OCI-LY7 (cell line): ENCODE measurements around the gene IFT25.

ENCODE experiments used
- CTCF ChIP-seq: fragments of 200-600 bp; sonication (generic); conservative IDR thresholded peaks from 2 replicates; pipeline ENCODE4 v1.5.1; 2014; ENCODE audit warnings: mild to moderate bottlenecking, antibody characterized with exemption, low read length, moderate library complexity, mixed read lengths
- EZH2phosphoT487 ChIP-seq: fragments of 200-600 bp; sonication (generic); IDR thresholded peaks from 2 replicates; pipeline ENCODE4 v1.6.1; 2018; ENCODE audit warnings: low read depth, borderline replicate concordance, mild to moderate bottlenecking, mixed run types, antibody characterized with exemption, low read length, moderate library complexity, mixed read lengths

- TF ChIP-seq EZH2phosphoT487 (no peak), CTCF (no peak)
These were observed 3.2 kb downstream of the IFT25 start for GRCh38 chr1:53942127-53942957.
